Vagina (tissue), 2 donors: ENCODE data around the gene SAMD4B.

Source experiments
- CTCF ChIP-seq, 3 experiments: fragments of 450-650 bp in 2 of 3; fragments of 200-600 bp in 1 of 3; sonication (generic) in 1 of 3; IDR thresholded peaks; one replicate each; pipeline ENCODE4 v1.5.1; 2017 to 2019; ENCODE audit warnings: antibody characterized with exemption in 3 of 3, mild to moderate bottlenecking in 2 of 3, moderate library complexity in 2 of 3
- POLR2A ChIP-seq, 2 donors: fragments of 450-650 bp; IDR thresholded peaks; one replicate each; pipeline ENCODE4 v1.6.1; 2017; ENCODE audit warnings: antibody characterized with exemption in 2 of 2, mild to moderate bottlenecking in 2 of 2, moderate library complexity in 2 of 2
- POLR2AphosphoS5 ChIP-seq, 2 donors: sonication (generic); formaldehyde crosslinking; IDR thresholded peaks; one replicate each; pipeline ENCODE4 v1.9.0; 2017; ENCODE audit warnings: antibody characterized with exemption in 2 of 2, mild to moderate bottlenecking in 2 of 2, low read depth in 1 of 2; ENCODE audit not compliant: insufficient read depth in 1 of 2

- TF ChIP-seq CTCF (IDR thresholded peaks at IDR 0.05) (no peak), POLR2AphosphoS5 (IDR thresholded peaks at IDR 0.05; ENCODE audit: insufficient read depth in 1 of 2, low read depth in 1 of 2) (no peak), POLR2A (IDR thresholded peaks at IDR 0.05) (no peak)
Measured at GRCh38 chr19:39303373-39304184, 38.6 kb upstream of the SAMD4B start.
